Liver (tissue), 3 donors: ENCODE results near the gene LMX1B.

ENCODE experiments used
- ATF3 ChIP-seq: IDR thresholded peaks from 2 replicates; pipeline ENCODE4 v1.6.1; 2016; ENCODE audit warnings: antibody characterized with exemption
- CTCF ChIP-seq: fragments of 150-350 bp; IDR thresholded peaks from 2 replicates; pipeline ENCODE4 v1.5.1; 2017; ENCODE audit warnings: improper control_type of control experiment, low read depth, low read length; ENCODE audit not compliant: missing input control
- EGR1 ChIP-seq, 2 donors: IDR thresholded peaks; 2 replicates each; pipeline ENCODE4 v1.6.1; 2016 to 2018; ENCODE audit warnings: antibody characterized with exemption in 2 of 2, low read depth in 2 of 2
- GABPA ChIP-seq, 2 donors: IDR thresholded peaks in 1 of 2; conservative IDR thresholded peaks in 1 of 2; 2 replicates each; pipeline ENCODE4 v1.6.1; 2016; ENCODE audit warnings: antibody characterized with exemption in 2 of 2, mild to moderate bottlenecking in 1 of 2, moderate library complexity in 1 of 2
- HNF4G ChIP-seq: IDR thresholded peaks from 2 replicates; pipeline ENCODE4 v1.6.1; 2016; ENCODE audit warnings: antibody characterized with exemption
- JUND ChIP-seq, 2 donors: IDR thresholded peaks; 2 replicates each; pipeline ENCODE4 v1.6.1; 2016; ENCODE audit warnings: antibody characterized with exemption in 2 of 2
- MAX ChIP-seq: IDR thresholded peaks from 2 replicates; pipeline ENCODE4 v1.6.1; 2016; ENCODE audit warnings: antibody characterized with exemption
- NR2F2 ChIP-seq: IDR thresholded peaks from 2 replicates; pipeline ENCODE4 v1.6.1; 2016; ENCODE audit warnings: antibody characterized with exemption
- RAD21 ChIP-seq, 2 donors: IDR thresholded peaks; 2 replicates each; pipeline ENCODE4 v1.6.1; 2016; ENCODE audit warnings: antibody characterized with exemption in 2 of 2, mild to moderate bottlenecking in 2 of 2
- REST ChIP-seq: IDR thresholded peaks from 2 replicates; pipeline ENCODE4 v1.6.1; 2016; ENCODE audit warnings: antibody characterized with exemption, mild to moderate bottlenecking
- RXRA ChIP-seq, 2 donors: IDR thresholded peaks; 2 replicates each; pipeline ENCODE4 v1.6.1; 2017 to 2018; ENCODE audit warnings: antibody characterized with exemption in 2 of 2, mild to moderate bottlenecking in 1 of 2
- SP1 ChIP-seq: IDR thresholded peaks from 2 replicates; pipeline ENCODE4 v1.6.1; 2018; ENCODE audit warnings: antibody characterized with exemption, mild to moderate bottlenecking
- ZBTB33 ChIP-seq: IDR thresholded peaks from 2 replicates; pipeline ENCODE4 v1.6.1; 2016; ENCODE audit warnings: antibody characterized with exemption
- donor health status: healthy.
- donor health status: healthy.

GRCh38 chr9:126615791-126616447 lies 2.2 kb downstream of the LMX1B start:
- no peak for TF ChIP-seq CTCF
- TF ChIP-seq HNF4G = no peak
- TF ChIP-seq EGR1 (IDR thresholded peaks at IDR 0.05; ENCODE audit: low read depth in 2 of 2) = no peak
- no peak for TF ChIP-seq SP1
- TF ChIP-seq RAD21 (IDR thresholded peaks at IDR 0.05) = no peak
- no peak for TF ChIP-seq MAX
- no peak for TF ChIP-seq REST
- TF ChIP-seq ATF3 = no peak
- TF ChIP-seq NR2F2 = no peak
- no peak for TF ChIP-seq JUND (IDR thresholded peaks at IDR 0.05)
- TF ChIP-seq ZBTB33 = no peak
- TF ChIP-seq GABPA (IDR thresholded peaks at IDR 0.05 in 1 of 2, conservative IDR thresholded peaks at IDR 0.05 in 1 of 2) = no peak
- no peak for TF ChIP-seq RXRA (IDR thresholded peaks at IDR 0.05)
